Neuronal stem cell (in vitro differentiated cells): ENCODE results near the gene RASIP1.
"Not testable (repeated sequence)": the region's sequence is repeated elsewhere in the genome, so short reads cannot be mapped to it uniquely, and the experiment has no call there.

Experiments
- DNase-seq: peaks from one replicate; pipeline ENCODE4 v3.0.0-alpha.2; 2013; ENCODE audit warnings: low spot score
- H2AFZ ChIP-seq: one replicate; pipeline ENCODE4 v1.6.1; 2013; ENCODE audit warnings: mild to moderate bottlenecking, low read length, inconsistent platforms
- H2AK5ac ChIP-seq: 2 replicates; pipeline ENCODE4 v1.6.1; 2013; ENCODE audit warnings: low read depth, mild to moderate bottlenecking, inconsistent platforms, low read length, moderate library complexity, mixed read lengths
- H2BK120ac ChIP-seq: 2 replicates; pipeline ENCODE4 v1.6.1; 2013; ENCODE audit warnings: low read depth, mild to moderate bottlenecking, inconsistent platforms, low read length, moderate library complexity, mixed read lengths
- H2BK12ac ChIP-seq: one replicate; pipeline ENCODE4 v1.6.1; 2013; ENCODE audit warnings: low read length, inconsistent platforms
- H2BK15ac ChIP-seq: 2 replicates; pipeline ENCODE4 v1.6.1; 2013; ENCODE audit warnings: mild to moderate bottlenecking, low read length, inconsistent platforms, mixed read lengths
- H2BK5ac ChIP-seq: one replicate; pipeline ENCODE4 v1.6.1; 2013; ENCODE audit warnings: inconsistent platforms, mild to moderate bottlenecking, low read length, moderate library complexity
- H3K14ac ChIP-seq: one replicate; pipeline ENCODE4 v1.6.1; 2013; ENCODE audit warnings: low read length, inconsistent platforms
- H3K18ac ChIP-seq: 2 replicates; pipeline ENCODE4 v1.6.1; 2013; ENCODE audit warnings: low read length, inconsistent platforms
- H3K23ac ChIP-seq: 2 replicates; pipeline ENCODE4 v1.6.1; 2013; ENCODE audit warnings: low read depth, mild to moderate bottlenecking, mixed read lengths, low read length, inconsistent platforms; ENCODE audit not compliant: poor library complexity
- H3K27ac ChIP-seq: replicated peaks from 3 replicates; pipeline ENCODE4 v1.5.1; 2013; ENCODE audit warnings: low read length, inconsistent platforms
- H3K27me3 ChIP-seq, 3 experiments: 2 replicates each; pipeline ENCODE4 v1.6.1; 2013; ENCODE audit warnings: low read length in 3 of 3, mild to moderate bottlenecking in 2 of 3, inconsistent platforms in 1 of 3, low read depth in 1 of 3, mixed read lengths in 1 of 3, moderate library complexity in 1 of 3; ENCODE audit not compliant: control insufficient read depth in 3 of 3, insufficient read depth in 3 of 3
- H3K36me3 ChIP-seq, 2 donors: replicated peaks in 1 of 2; 2 replicates each; pipeline ENCODE4 v1.6.1; 2013; ENCODE audit warnings: low read length in 2 of 2; ENCODE audit not compliant: control insufficient read depth in 2 of 2, insufficient read depth in 2 of 2
- H3K4ac ChIP-seq: 2 replicates; pipeline ENCODE4 v1.6.1; 2013; ENCODE audit warnings: inconsistent platforms, mild to moderate bottlenecking, low read length, moderate library complexity
- H3K4me1 ChIP-seq, 2 donors: 1 replicate in 1 of 2; 2 replicates in 1 of 2; pipeline ENCODE4 v1.6.1; 2013; ENCODE audit warnings: low read length in 2 of 2, low read depth in 1 of 2; ENCODE audit not compliant: control insufficient read depth in 2 of 2, insufficient read depth in 1 of 2
- H3K4me2 ChIP-seq: one replicate; pipeline ENCODE4 v1.6.1; 2013; ENCODE audit warnings: mild to moderate bottlenecking, low read length, inconsistent platforms; ENCODE audit not compliant: insufficient read depth, poor library complexity, severe bottlenecking
- H3K4me3 ChIP-seq, 2 donors: 2 replicates each; pipeline ENCODE4 v1.5.1; 2013; ENCODE audit warnings: low read length in 2 of 2, mild to moderate bottlenecking in 2 of 2, inconsistent platforms in 1 of 2, moderate library complexity in 1 of 2
- H3K79me1 ChIP-seq: one replicate; pipeline ENCODE4 v1.6.1; 2013; ENCODE audit warnings: low read depth, mild to moderate bottlenecking, inconsistent platforms, low read length, moderate library complexity
- H3K9ac ChIP-seq: one replicate; pipeline ENCODE4 v1.6.1; 2013; ENCODE audit warnings: mild to moderate bottlenecking, low read depth, low read length, inconsistent platforms; ENCODE audit not compliant: poor library complexity
- H3K9me3 ChIP-seq, 2 donors: replicated peaks in 1 of 2; 2 replicates each; pipeline versions ENCODE3 to v1.6.1; 2013; ENCODE audit warnings: low read length in 2 of 2, mild to moderate bottlenecking in 2 of 2, inconsistent platforms in 1 of 2, low read depth in 1 of 2, mixed read lengths in 1 of 2, moderate library complexity in 1 of 2; ENCODE audit not compliant: control insufficient read depth in 2 of 2, insufficient read depth in 1 of 2
- H4K8ac ChIP-seq: one replicate; pipeline ENCODE4 v1.6.1; 2013; ENCODE audit warnings: low read depth, mild to moderate bottlenecking, inconsistent platforms, low read length, moderate library complexity
- H4K91ac ChIP-seq: one replicate; pipeline ENCODE4 v1.6.1; 2013; ENCODE audit warnings: low read length, low read depth, mild to moderate bottlenecking, inconsistent platforms; ENCODE audit not compliant: poor library complexity
- WGBS, 2 donors: extraction: QIAGEN DNeasy Blood & Tissue Kit; methylation state at CpG; one replicate each; pipeline ENCODE4 v1.1.7; 2013; ENCODE audit warnings: missing lambda C conversion rate in 2 of 2, mixed read lengths in 1 of 2; ENCODE audit not compliant: insufficient read length in 2 of 2, insufficient replicate concordance in 1 of 2; ENCODE audit errors: extremely low coverage in 2 of 2; 5-methylcytosine and 5-hydroxymethylcytosine counted together

The RASIP1 gene

GRCh38 chr19:48768171-48768753 is 27.9 kb upstream of the RASIP1 start:
- H3K27me3 ChIP-seq: peaks cover 0 to 17% (median 0%) of the 10 kb centered on the region in 3 experiments
- not testable (repeated sequence) for H2BK120ac ChIP-seq, H3K23ac ChIP-seq, H4K91ac ChIP-seq, H2AK5ac ChIP-seq, H3K36me3 ChIP-seq, H2AFZ ChIP-seq, H3K9ac ChIP-seq, H4K8ac ChIP-seq, H3K4ac ChIP-seq, H2BK5ac ChIP-seq, H3K4me2 ChIP-seq, H3K27ac ChIP-seq, H3K9me3 ChIP-seq, DNase-seq, H3K4me3 ChIP-seq, H2BK15ac ChIP-seq, H3K79me1 ChIP-seq, H2BK12ac ChIP-seq, H3K18ac ChIP-seq, H3K4me1 ChIP-seq, H3K14ac ChIP-seq
- no CpG with 5 or more reads among the region's 6 CpGs for WGBS, 2 donors

GRCh38 chr19:48765816-48766215 is 25.4 kb upstream of the RASIP1 start:
- not testable (repeated sequence) for H2BK5ac ChIP-seq, H3K14ac ChIP-seq, H3K4me1 ChIP-seq, H2AFZ ChIP-seq, H2BK12ac ChIP-seq, H3K79me1 ChIP-seq, H3K4me2 ChIP-seq, H3K23ac ChIP-seq, H3K4me3 ChIP-seq, H2BK15ac ChIP-seq, H3K4ac ChIP-seq, H2BK120ac ChIP-seq, H2AK5ac ChIP-seq, H3K9me3 ChIP-seq, H3K18ac ChIP-seq, H4K8ac ChIP-seq, H3K27ac ChIP-seq, DNase-seq, H4K91ac ChIP-seq, H3K9ac ChIP-seq, H3K36me3 ChIP-seq
- no CpG with 5 or more reads among the region's 5 CpGs for WGBS, 2 donors
- H3K27me3 ChIP-seq: peaks cover 0 to 28% (median 0%) of the 10 kb centered on the region in 3 experiments

DNA sequence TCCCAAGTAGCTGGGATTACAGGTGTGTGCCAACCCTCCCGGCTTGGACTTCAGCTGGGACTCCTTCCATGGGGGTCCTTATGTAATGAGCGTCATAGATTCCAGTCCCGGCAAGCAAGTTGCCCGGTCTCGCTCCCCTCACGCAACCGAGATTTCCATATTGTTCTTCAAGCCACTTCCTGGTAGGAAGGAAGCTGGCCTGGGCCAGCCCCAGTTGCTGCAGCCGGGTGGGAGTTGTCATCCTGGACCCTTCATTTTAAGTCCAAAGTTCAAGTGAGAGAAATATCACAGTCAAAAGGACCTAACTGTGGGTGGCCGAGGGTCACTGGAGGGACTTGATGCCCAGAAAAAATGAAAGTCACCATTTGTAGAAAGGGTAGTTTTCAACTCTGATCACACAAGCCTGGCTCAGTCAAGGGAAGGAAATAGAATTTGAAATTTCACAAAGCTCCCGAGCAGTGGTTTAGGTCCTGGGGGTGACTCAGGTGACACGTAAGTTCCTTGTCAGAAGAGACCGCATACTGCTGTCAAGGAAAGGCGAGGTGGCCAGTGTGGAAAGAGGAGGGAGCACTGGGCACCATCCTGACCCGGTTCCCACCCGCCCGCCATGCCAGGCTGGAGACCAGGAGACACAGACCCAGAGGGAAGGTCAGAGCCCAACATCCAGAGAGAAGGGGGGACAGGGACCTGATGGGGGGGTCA is 20.2 kb upstream of the RASIP1 start:
- H4K91ac ChIP-seq: no peak overlapping the region
- H2BK120ac ChIP-seq: no peak overlapping the region
- no peak overlapping the region for H3K4me2 ChIP-seq
- peaks cover 0 to 30% (median 0%) of the 10 kb centered on the region in 3 experiments for H3K27me3 ChIP-seq
- H3K79me1 ChIP-seq: peaks cover 2% of the 10 kb centered on the region
- H3K4me1 ChIP-seq: peaks cover 0 to 1% of the 10 kb centered on the region in 2 donors
- no peak overlapping the region for H2BK15ac ChIP-seq
- no peak overlapping the region for H2BK5ac ChIP-seq
- no peak overlapping the region for H3K18ac ChIP-seq
- no peak overlapping the region for H3K4me3 ChIP-seq
- no CpG with 5 or more reads among the region's 16 CpGs for WGBS, 2 donors
- peak overlapping the region; percentile 63 for H2AK5ac ChIP-seq
- H3K9me3 ChIP-seq: no peaks in the 10 kb centered on the region
- H3K23ac ChIP-seq: no peak overlapping the region
- H2AFZ ChIP-seq: peak overlapping the region; percentile 73
- no peak overlapping the region for H3K27ac ChIP-seq
- H3K36me3 ChIP-seq: no peaks in the 10 kb centered on the region
- H3K14ac ChIP-seq: no peak overlapping the region
- H3K4ac ChIP-seq: no peak overlapping the region
- no peak overlapping the region for H3K9ac ChIP-seq
- DNase-seq: no peak
- no peak overlapping the region for H2BK12ac ChIP-seq
- no peak overlapping the region for H4K8ac ChIP-seq

GRCh38 chr19:48757741-48758144 is 17.3 kb upstream of the RASIP1 start:
- peak overlapping the region; percentile 84 for H2AK5ac ChIP-seq
- no peak overlapping the region for H2BK15ac ChIP-seq
- H2BK12ac ChIP-seq: no peak overlapping the region
- H3K79me1 ChIP-seq: peaks cover 4% of the 10 kb centered on the region
- no peak overlapping the region for H2BK120ac ChIP-seq
- no peak overlapping the region for H3K4me2 ChIP-seq
- H3K4me1 ChIP-seq: peaks cover under 1 to 6% of the 10 kb centered on the region in 2 donors
- peak overlapping the region; percentile 64 for H3K18ac ChIP-seq
- peaks cover 0 to 46% (median 5%) of the 10 kb centered on the region in 3 experiments for H3K27me3 ChIP-seq
- no peak overlapping the region for H3K4me3 ChIP-seq
- DNase-seq: no peak
- H3K27ac ChIP-seq: no peak overlapping the region
- no peaks in the 10 kb centered on the region for H3K36me3 ChIP-seq
- H4K8ac ChIP-seq: no peak overlapping the region
- H4K91ac ChIP-seq: no peak overlapping the region
- H3K4ac ChIP-seq: no peak overlapping the region
- no peak overlapping the region for H3K23ac ChIP-seq
- H3K14ac ChIP-seq: no peak overlapping the region
- no CpG with 5 or more reads among the region's 14 CpGs for WGBS, 2 donors
- H3K9ac ChIP-seq: no peak overlapping the region
- no peak overlapping the region for H2BK5ac ChIP-seq
- H3K9me3 ChIP-seq: peaks cover 0 to 3% of the 10 kb centered on the region in 2 donors
- H2AFZ ChIP-seq: no peak overlapping the region
